GM12878 (cell line): ENCODE results near the gene SLC12A3. TPM values are rescaled to one million over a fixed set of nuclear protein-coding genes. Genes with fewer than 3 reads are reported as not detected.

ENCODE experiments used
- BACH1 ChIP-seq: fragments of 450-650 bp; IDR thresholded peaks from 2 replicates; pipeline ENCODE4 v1.6.1; 2017; ENCODE audit warnings: mild to moderate bottlenecking, borderline replicate concordance
- BHLHE40 ChIP-seq, 2 experiments: fragments of 450-650 bp in 1 of 2; IDR thresholded peaks; 2 replicates each; pipeline ENCODE4 v1.6.1; 2011 to 2017; ENCODE audit warnings: low read depth in 2 of 2, borderline replicate concordance in 1 of 2, improper control_type of control experiment in 1 of 2, low read length in 1 of 2, mild to moderate bottlenecking in 1 of 2
- CHD2 ChIP-seq: IDR thresholded peaks from 2 replicates; pipeline ENCODE4 v1.6.1; 2011; ENCODE audit warnings: low read depth, low read length, improper control_type of control experiment, borderline replicate concordance
- MLLT1 ChIP-seq: fragments of 450-650 bp; IDR thresholded peaks from 2 replicates; pipeline ENCODE4 v1.6.1; 2016; ENCODE audit warnings: mild to moderate bottlenecking
- POLR2AphosphoS5 ChIP-seq: IDR thresholded peaks from 2 replicates; pipeline ENCODE4 v1.6.1; 2011; ENCODE audit warnings: mild to moderate bottlenecking, low read length, inconsistent platforms
- SUPT20H ChIP-seq: IDR thresholded peaks from 2 replicates; pipeline ENCODE4 v1.6.1; 2011; ENCODE audit warnings: low read depth, mild to moderate bottlenecking, low read length, moderate library complexity, borderline replicate concordance; ENCODE audit not compliant: control insufficient read depth
- TARDBP ChIP-seq: IDR thresholded peaks from 2 replicates; pipeline ENCODE4 v1.6.1; 2016; ENCODE audit warnings: borderline replicate concordance
- TBL1XR1 ChIP-seq: IDR thresholded peaks from 2 replicates; pipeline ENCODE4 v1.6.1; 2012; ENCODE audit warnings: low read depth, low read length, improper control_type of control experiment
- USF2 ChIP-seq: IDR thresholded peaks from 2 replicates; pipeline ENCODE4 v1.6.1; 2011; ENCODE audit warnings: low read depth, low read length, improper control_type of control experiment, borderline replicate concordance
- WRNIP1 ChIP-seq: IDR thresholded peaks from 2 replicates; pipeline ENCODE4 v1.6.1; 2011; ENCODE audit warnings: low read depth, low read length, improper control_type of control experiment, borderline replicate concordance
- YY1 ChIP-seq: IDR thresholded peaks from 2 replicates; pipeline ENCODE4 v1.6.1; 2011; ENCODE audit warnings: low read depth, mild to moderate bottlenecking, low read length
- polyA plus RNA-seq, 11 experiments: library from polyadenylated mRNA; depleted of rRNA in 4 of 11; unstranded in 6 of 11; stranded (reverse) in 5 of 11; fragments of >200 nt; fragmentation: Nextera tagmentation in 4 of 11; fragmentation: Illumina TruSeq in 1 of 11; extraction: Ambion mirVana in 4 of 11; extraction: Trizol in 1 of 11; gene quantifications; 1 replicate in 1 of 11; 2 replicates in 10 of 11; pipeline versions ENCODE4 v1.2.1 to v1.2.3, GENCODE V29; 2011 to 2016; ENCODE audit warnings: inconsistent platforms in 2 of 11, missing spikeins in 2 of 11, low read depth in 1 of 11
- total RNA-seq, 4 experiments: library from RNA; depleted of rRNA in 3 of 4; stranded (reverse); fragments of >200 nt in 3 of 4; fragmentation: Illumina TruSeq in 1 of 4; extraction: Trizol in 1 of 4; gene quantifications; 2 replicates each; pipeline versions ENCODE4 v1.2.1 to v1.2.3, GENCODE V29; 2013 to 2021

Gene SLC12A3
- total and polyA plus RNA-seq, 10 of the 15 experiments (the other 5 are each of a cell fraction or from before 2014, with no cell fraction given), result 0.05 to 6.3 (median 3.1) TPM

- TF ChIP-seq WRNIP1 (peak; percentile 86; the same call in 1 of the 2 replicates), USF2 (peak; percentile 78), POLR2AphosphoS5 (peak; percentile 82), SUPT20H (no peak), BHLHE40 (IDR thresholded peaks at IDR 0.05; ENCODE audit: borderline replicate concordance in 1 of 2, low read depth in 2 of 2, low read length in 1 of 2) (peak; percentile 44 to 59; a peak in 3 of 4 replicates), CHD2 (peak; percentile 21; the same call in 1 of the 2 replicates), MLLT1 (peak; percentile 16), YY1 (peak; percentile 71; the same call in 1 of the 2 replicates), BACH1 (0 out of 2 replicates have a peak, but pooled peaks have one; percentile 26), TARDBP (no peak), TBL1XR1 (0 out of 2 replicates have a peak, but pooled peaks have one; percentile 56)
Measured at GRCh38 chr16:56932721-56933619, 68.0 kb downstream of the SLC12A3 start (continued).
